AG04449 (cell line): ENCODE results near the gene SENP2.

Source experiments
- CTCF ChIA-PET: fragments of 350-600 bp; formaldehyde crosslinking; extraction: SDS; loops from one replicate; lab custom pipeline; 2021; ENCODE audit warnings: antibody characterized with exemption; lab: Yijun Ruan, JAX
- POLR2A ChIA-PET: fragments of 400-600, 350-600 bp; formaldehyde crosslinking; extraction: SDS; loops from one replicate; lab custom pipeline; 2020; ENCODE audit warnings: antibody characterized with exemption, inconsistent platforms; lab: Yijun Ruan, JAX
- DNase-seq: peaks from one replicate; pipeline ENCODE4 v3.0.0-alpha.2; 2010; ENCODE audit warnings: low read depth, low spot score
- H3K4me3 ChIP-seq: 2 replicates; pipeline ENCODE4 v1.5.1; 2011; ENCODE audit warnings: low read depth, mild to moderate bottlenecking, control low read depth, low read length
- TF ChIP-seq, protein P1 (sequence below): IDR thresholded peaks from one replicate; pipeline ENCODE4 v1.5.1; 2011; ENCODE audit warnings: mild to moderate bottlenecking, moderate library complexity, low read length, control low read depth, inconsistent platforms; ENCODE audit not compliant: insufficient read depth; ENCODE audit errors: missing control alignments

Gene SENP2

DNA sequence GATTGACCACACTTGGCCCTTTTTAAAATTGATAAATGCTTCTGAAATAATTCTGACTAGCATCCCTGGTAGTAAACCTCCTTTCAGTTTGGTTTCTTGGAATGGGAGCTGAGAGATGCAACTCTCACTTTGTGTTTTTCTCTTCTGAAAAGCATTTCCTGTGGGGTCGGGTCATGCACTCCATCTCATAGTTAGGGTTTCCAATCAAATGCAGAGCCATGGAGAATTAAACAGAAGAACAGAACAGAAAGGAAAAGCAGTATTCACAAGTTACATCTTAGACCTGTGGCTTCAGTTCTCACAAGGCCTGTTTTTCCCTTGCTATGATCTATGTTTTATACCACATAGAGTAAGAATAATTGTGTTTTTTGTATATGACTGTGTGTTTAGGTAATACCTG lies 39.7 kb downstream of the SENP2 start:
- H3K4me3 ChIP-seq = no peak overlapping the region
- TF ChIP-seq, protein P1, sequence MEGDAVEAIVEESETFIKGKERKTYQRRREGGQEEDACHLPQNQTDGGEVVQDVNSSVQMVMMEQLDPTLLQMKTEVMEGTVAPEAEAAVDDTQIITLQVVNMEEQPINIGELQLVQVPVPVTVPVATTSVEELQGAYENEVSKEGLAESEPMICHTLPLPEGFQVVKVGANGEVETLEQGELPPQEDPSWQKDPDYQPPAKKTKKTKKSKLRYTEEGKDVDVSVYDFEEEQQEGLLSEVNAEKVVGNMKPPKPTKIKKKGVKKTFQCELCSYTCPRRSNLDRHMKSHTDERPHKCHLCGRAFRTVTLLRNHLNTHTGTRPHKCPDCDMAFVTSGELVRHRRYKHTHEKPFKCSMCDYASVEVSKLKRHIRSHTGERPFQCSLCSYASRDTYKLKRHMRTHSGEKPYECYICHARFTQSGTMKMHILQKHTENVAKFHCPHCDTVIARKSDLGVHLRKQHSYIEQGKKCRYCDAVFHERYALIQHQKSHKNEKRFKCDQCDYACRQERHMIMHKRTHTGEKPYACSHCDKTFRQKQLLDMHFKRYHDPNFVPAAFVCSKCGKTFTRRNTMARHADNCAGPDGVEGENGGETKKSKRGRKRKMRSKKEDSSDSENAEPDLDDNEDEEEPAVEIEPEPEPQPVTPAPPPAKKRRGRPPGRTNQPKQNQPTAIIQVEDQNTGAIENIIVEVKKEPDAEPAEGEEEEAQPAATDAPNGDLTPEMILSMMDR = no peak
- DNase-seq = no peak
- ChIA-PET CTCF (no interaction called here), POLR2A (no interaction called here)

DNA sequence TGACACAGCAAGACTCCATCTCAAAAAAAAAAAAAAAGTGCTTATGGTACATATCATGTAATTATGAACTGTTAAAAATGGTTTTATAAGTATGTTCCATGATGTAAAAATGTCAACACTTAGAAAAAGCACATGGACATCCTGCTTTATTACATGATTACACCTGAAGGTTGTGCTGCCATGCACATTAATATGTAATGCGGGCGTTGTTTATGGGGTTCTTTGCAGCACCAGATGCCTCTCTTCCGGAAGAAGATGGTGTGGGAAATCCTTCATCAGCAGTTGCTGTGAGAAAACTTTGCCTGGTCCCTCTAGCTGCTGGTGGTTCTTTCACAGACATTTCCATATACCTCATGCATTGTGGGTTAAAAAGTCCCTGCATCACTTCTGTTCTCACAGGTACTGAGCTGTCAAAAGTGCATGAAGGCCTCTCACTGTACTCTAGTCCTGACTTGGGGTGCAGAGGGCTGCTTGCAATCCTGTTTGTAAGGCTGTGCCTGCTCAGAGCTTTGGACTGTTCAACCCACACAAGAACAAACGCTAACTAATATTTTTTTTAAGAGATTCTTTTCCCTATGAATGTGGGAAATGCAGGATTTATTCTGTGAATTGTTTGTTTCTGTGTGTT lies 43.6 kb downstream of the SENP2 start:
- no peak overlapping the region for H3K4me3 ChIP-seq

DNA sequence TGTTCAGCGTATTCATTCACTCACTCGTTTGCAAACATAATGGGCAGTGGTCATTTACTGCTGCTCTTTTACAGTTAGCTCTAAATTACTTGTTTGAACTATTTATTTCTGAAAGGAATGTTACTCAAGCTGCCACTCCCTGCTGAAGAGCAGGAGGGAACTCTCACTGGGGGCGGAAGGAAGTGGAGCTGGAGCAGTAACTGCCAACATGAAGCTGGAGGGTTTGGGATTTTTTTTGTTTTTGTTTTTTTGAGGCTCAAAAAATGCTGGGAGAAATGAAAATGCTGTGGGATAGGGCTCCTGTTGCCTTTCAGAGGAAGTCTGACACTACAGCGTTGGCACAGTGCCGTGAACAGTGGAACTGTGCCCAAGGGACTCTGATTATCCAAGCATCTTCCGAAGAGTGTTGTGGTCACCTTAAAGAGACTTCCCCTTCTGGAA lies 44.1 kb downstream of the SENP2 start:
- TF ChIP-seq, protein P1 = no peak
- ChIA-PET POLR2A (no interaction called here), CTCF (interaction anchor here (1.3 to 1.4 kb wide), 2 partner anchors 13 to 313 kb away, joined by 3 to 4 read pairs; no protein-coding TSS in a partner anchor)
- H3K4me3 ChIP-seq = no peak overlapping the region
- no peak for DNase-seq

More for the DNA sequence above, 43.6 kb downstream of the SENP2 start:
- TF ChIP-seq, protein P1 = no peak
- CTCF ChIA-PET = interaction anchor here (1.3 to 1.4 kb wide), 2 partner anchors 14 to 314 kb away, joined by 3 to 4 read pairs; no protein-coding TSS in a partner anchor
- no peak for DNase-seq
- POLR2A ChIA-PET = no interaction called here

DNA sequence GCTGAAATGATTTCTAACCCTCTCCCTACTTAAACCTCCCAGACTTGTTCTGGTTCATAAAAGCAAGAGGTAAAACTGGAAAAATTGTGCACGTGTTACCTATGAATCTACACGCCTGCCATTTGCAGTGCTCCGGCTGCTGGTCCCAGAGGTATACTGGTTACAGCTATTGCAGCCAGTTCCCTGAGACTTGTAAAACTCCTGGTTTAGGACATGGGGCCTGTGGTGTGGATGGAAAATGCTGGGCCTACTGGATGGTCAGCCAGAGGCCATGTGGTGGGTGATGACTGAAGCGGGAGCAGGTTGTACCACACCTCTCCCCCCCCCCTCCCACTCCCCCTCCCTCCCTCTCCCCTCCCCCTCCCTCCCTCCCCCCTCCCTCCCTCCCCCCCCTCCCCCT lies 45.0 kb downstream of the SENP2 start:
- ChIA-PET CTCF (interaction anchor here (1.3 to 1.4 kb wide), 2 partner anchors 12 to 312 kb away, joined by 3 to 4 read pairs; no protein-coding TSS in a partner anchor), POLR2A (no interaction called here)
- DNase-seq = no peak
- H3K4me3 ChIP-seq = no peak overlapping the region
- TF ChIP-seq, protein P1 = no peak

DNA sequence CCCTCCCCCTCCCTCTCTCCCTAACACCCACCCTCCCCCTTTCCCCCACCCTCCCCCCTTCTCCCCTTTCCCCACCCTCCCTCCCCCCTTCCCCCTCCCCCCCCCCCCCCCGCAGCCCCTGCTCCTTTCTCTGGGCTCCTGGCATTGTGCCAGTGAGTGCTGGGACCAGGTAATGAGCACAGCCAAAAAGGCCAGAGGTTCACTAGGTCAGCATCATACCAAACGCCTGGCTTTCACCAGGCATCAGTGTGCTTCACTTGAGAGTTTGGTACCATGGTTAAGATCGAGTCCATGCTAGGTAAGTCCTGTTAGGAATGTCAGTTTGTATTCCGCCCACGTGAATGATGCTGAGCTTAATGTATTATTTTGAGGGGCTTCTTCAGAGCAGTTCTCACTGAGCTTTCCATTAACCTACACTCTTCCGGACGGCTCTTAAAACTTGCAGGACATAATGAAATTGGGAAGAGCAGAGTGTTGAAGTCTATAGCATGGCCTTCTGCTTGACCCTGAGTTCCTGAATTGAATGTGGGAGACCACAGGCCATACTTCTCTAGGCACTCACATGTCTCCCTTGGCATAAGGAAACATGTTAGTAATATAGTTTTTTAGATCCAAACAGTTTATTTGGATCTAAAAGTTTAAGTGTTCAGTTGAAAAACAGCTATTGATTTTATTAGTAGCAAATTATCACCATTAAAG lies 45.6 kb downstream of the SENP2 start:
- TF ChIP-seq, protein P1 = no peak
- no peak overlapping the region for H3K4me3 ChIP-seq
- no peak for DNase-seq
- ChIA-PET POLR2A (interaction anchor here (0.7 kb wide), 1 partner anchor 15 kb away, joined by 3 read pairs; no protein-coding TSS in a partner anchor), CTCF (interaction anchor here (0.9 kb wide), 1 partner anchor 29 kb away, joined by 3 read pairs; no protein-coding TSS in a partner anchor)

DNA sequence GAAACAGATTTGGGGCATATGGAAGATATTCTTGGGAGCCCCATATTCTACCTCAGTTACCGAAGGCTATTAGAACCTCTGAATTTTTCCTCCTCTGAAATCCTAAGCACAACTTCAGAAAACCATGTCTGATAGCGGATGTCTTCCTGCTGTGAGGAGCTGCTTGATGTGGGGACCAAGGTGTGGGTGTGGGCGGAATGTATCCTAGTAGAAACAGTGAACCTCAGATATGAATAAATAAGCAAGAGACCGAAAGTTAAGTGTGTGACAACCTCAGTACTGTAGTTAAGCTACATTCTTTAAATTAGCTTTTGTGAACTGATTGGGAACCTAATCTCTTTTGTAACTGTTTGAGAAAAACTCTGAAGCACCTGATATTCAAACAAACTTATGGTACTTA lies 46.9 kb downstream of the SENP2 start:
- TF ChIP-seq, protein P1 = no peak
- H3K4me3 ChIP-seq = no peak overlapping the region
- ChIA-PET POLR2A (no interaction called here), CTCF (interaction anchor here (0.6 kb wide), 1 partner anchor 13 kb away, joined by 3 read pairs; no protein-coding TSS in a partner anchor)
- DNase-seq = no peak
